Heart left ventricle (tissue), 13 donors: ENCODE results near the gene SP140L.

Experiments
- CTCF ChIP-seq, 12 donors: fragments of 200-600 bp; sonication (generic) in 4 of 12; IDR thresholded peaks; one replicate each; pipeline versions ENCODE4 v1.5.0 to v1.8.0; 2018 to 2022; ENCODE audit warnings: antibody characterized with exemption in 12 of 12, mild to moderate bottlenecking in 5 of 12
- POLR2A ChIP-seq, 2 donors: fragments of 450-650 bp; IDR thresholded peaks; one replicate each; pipeline ENCODE4 v1.6.1; 2017; ENCODE audit warnings: antibody characterized with exemption in 2 of 2, mild to moderate bottlenecking in 2 of 2, moderate library complexity in 2 of 2
- donor health status: ischemic (EF 13 %, LVEDD 7.1; RV severe dilation, severe dysfunction).
- donor health status: DM: no; HTN: yes; CAD: no.
- donor health status: DM: no; HTN: no; CAD: no.
- donor health status: ischemic (EF 25% LVEDD 6.9; RV normal size, moderate dysfunction).
- donor health status: ischemic (EF 25% LVEDD 5.7; RV mildly dilated, moderate dysfunction).
- donor health status: ischemic (EF 35%, LVEDD 5.7; RV mildly dilated, moderate dysfunction).
- donor health status: nonischemic (EF 11% LVEDD 7.7; RV severe dilation, severe dysfunction).
- donor health status: DM: yes; HTN: yes; CAD: no.
- donor health status: PGD.
- donor health status: ischemic (EF 29% LVEDD 5.4; RV normal size, mild dysfunction).
- donor health status: nonischemic (EF 23%, LVEDD 6.1; RV moderate dilation, normal function).

- TF ChIP-seq CTCF (IDR thresholded peaks at IDR 0.05): no peak
- TF ChIP-seq POLR2A (IDR thresholded peaks at IDR 0.05): no peak
Observed at GRCh38 chr2:230348787-230349186, 21.8 kb downstream of the SP140L start.
